ENCODE results near the gene SRSF12. TPM values are rescaled to one million over a fixed set of nuclear protein-coding genes. Genes with fewer than 3 reads are reported as not detected.

The SRSF12 gene
- total and polyA plus RNA-seq, 2 donors (not counting 1 experiment from before 2014, with no cell fraction given), result not detected

- Histone ChIP-seq H3K79me2 (ENCODE audit: control insufficient read depth, insufficient read depth, low read length) (no peaks in the 10 kb centered on the region), H3K4me3 (ENCODE audit: control extremely low read depth in 1 of 5, extremely low read depth in 1 of 5, insufficient read depth in 1 of 5, low read depth in 2 of 5, low read length in 4 of 5) (no peak overlapping the region), H3K27ac (ENCODE audit: low read length in 2 of 2) (no peak overlapping the region), H3K27me3 (replicated peaks in 1 of 4; ENCODE audit: control extremely low read depth in 1 of 4, control insufficient read depth in 3 of 4, insufficient read depth in 4 of 4, low read length in 3 of 4) (no peaks in the 10 kb centered on the region), H3K4me2 (replicated peaks; ENCODE audit: low read depth, low read length, poor library complexity, severe bottlenecking) (no peak overlapping the region), H3K9me3 (ENCODE audit: control extremely low read depth in 1 of 3, control insufficient read depth in 2 of 3, insufficient read depth in 1 of 3, low read length in 2 of 3) (no peaks in the 10 kb centered on the region), H3K4me1 (ENCODE audit: control insufficient read depth in 2 of 2, insufficient read depth in 2 of 2, low read length in 2 of 2) (no peaks in the 10 kb centered on the region), H3K36me3 (replicated peaks in 1 of 2; ENCODE audit: control extremely low read depth in 1 of 2, control insufficient read depth in 1 of 2, extremely low read depth in 1 of 2, insufficient read depth in 2 of 2, low read length in 1 of 2) (no peaks in the 10 kb centered on the region), H3K9ac (ENCODE audit: low read length) (no peak overlapping the region), H4K20me1 (ENCODE audit: control insufficient read depth, insufficient read depth, low read length, poor library complexity, severe bottlenecking) (no peaks in the 10 kb centered on the region), H2AFZ (ENCODE audit: insufficient read depth, low read depth, low read length, poor library complexity, severe bottlenecking) (no peak overlapping the region)
- no peaks in the 10 kb centered on the region for H3K9me3 Mint-ChIP-seq (ENCODE audit: insufficient read depth)
- WGBS (ENCODE audit: insufficient coverage), result no CpG with 5 or more reads among the region's 3 CpGs
- ATAC-seq (ENCODE audit: low read depth) (no peak), DNase-seq (no peak)
- POLR2A ChIA-PET, result no interaction called here
- no peak overlapping the region for H3K27ac Mint-ChIP-seq
- H3K4me1 Mint-ChIP-seq, result no peaks in the 10 kb centered on the region
- H3K27me3 Mint-ChIP-seq, result no peaks in the 10 kb centered on the region
- intact Hi-C loops (cut with micrococcal nuclease), result no loop called here
- TF ChIP-seq CTCF (IDR thresholded peaks at IDR 0.05), result no peak
- no peak for TF ChIP-seq EZH2 (IDR thresholded peaks at IDR 0.05; ENCODE audit: borderline replicate concordance, insufficient read depth, low read depth, low read length, poor library complexity, severe bottlenecking)
- H3K4me3 Mint-ChIP-seq, result no peak overlapping the region
- CTCF ChIA-PET, result no interaction called here
These were observed 7.6 kb downstream of the SRSF12 start for GRCh38 chr6:89110284-89110683.

DNA sequence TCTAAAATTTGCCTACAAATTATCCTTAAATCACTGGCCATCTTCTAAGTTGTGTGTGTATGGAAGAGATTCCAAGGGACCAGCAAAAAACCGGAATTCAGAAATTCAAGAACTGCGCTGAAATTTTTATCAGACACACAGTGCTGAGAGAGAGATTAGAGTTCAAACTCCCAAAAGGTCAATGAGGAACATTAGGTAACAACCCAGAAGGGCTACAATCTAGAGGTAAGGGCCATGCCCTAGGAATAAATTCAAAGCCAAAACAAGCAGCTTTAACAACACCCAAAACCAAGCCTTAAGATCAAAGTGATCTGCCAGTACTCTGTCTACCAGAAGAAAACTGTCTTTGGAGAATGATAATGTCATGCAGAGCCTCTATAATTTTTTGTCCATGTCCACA lies 17.8 kb downstream of the SRSF12 start:
- DNase-seq (no peak), ATAC-seq (ENCODE audit: low read depth) (no peak)
- Histone ChIP-seq H2AFZ (ENCODE audit: insufficient read depth, low read depth, low read length, poor library complexity, severe bottlenecking) (no peak overlapping the region), H3K9me3 (ENCODE audit: control extremely low read depth in 1 of 3, control insufficient read depth in 2 of 3, insufficient read depth in 1 of 3, low read length in 2 of 3) (no peaks in the 10 kb centered on the region), H3K27me3 (replicated peaks in 1 of 4; ENCODE audit: control extremely low read depth in 1 of 4, control insufficient read depth in 3 of 4, insufficient read depth in 4 of 4, low read length in 3 of 4) (no peaks in the 10 kb centered on the region), H3K36me3 (replicated peaks in 1 of 2; ENCODE audit: control extremely low read depth in 1 of 2, control insufficient read depth in 1 of 2, extremely low read depth in 1 of 2, insufficient read depth in 2 of 2, low read length in 1 of 2) (no peaks in the 10 kb centered on the region), H4K20me1 (ENCODE audit: control insufficient read depth, insufficient read depth, low read length, poor library complexity, severe bottlenecking) (no peaks in the 10 kb centered on the region), H3K9ac (ENCODE audit: low read length) (no peak overlapping the region), H3K27ac (ENCODE audit: low read length in 2 of 2) (no peak overlapping the region), H3K4me2 (replicated peaks; ENCODE audit: low read depth, low read length, poor library complexity, severe bottlenecking) (no peak overlapping the region), H3K4me1 (ENCODE audit: control insufficient read depth in 2 of 2, insufficient read depth in 2 of 2, low read length in 2 of 2) (no peaks in the 10 kb centered on the region), H3K4me3 (ENCODE audit: control extremely low read depth in 1 of 5, extremely low read depth in 1 of 5, insufficient read depth in 1 of 5, low read depth in 2 of 5, low read length in 4 of 5) (no peak overlapping the region), H3K79me2 (ENCODE audit: control insufficient read depth, insufficient read depth, low read length) (no peaks in the 10 kb centered on the region)
- POLR2A ChIA-PET, result no interaction called here
- CTCF ChIA-PET, result no interaction called here
- 100% methylated on average over 1 of the region's 2 CpGs for WGBS (ENCODE audit: insufficient coverage)
- Mint-ChIP-seq H3K4me1 (peaks cover 4% of the 10 kb centered on the region), H3K4me3 (no peak overlapping the region), H3K27me3 (no peaks in the 10 kb centered on the region), H3K9me3 (ENCODE audit: insufficient read depth) (no peaks in the 10 kb centered on the region), H3K27ac (no peak overlapping the region)
- no peak for TF ChIP-seq CTCF (IDR thresholded peaks at IDR 0.05)
- TF ChIP-seq EZH2 (IDR thresholded peaks at IDR 0.05; ENCODE audit: borderline replicate concordance, insufficient read depth, low read depth, low read length, poor library complexity, severe bottlenecking), result no peak
- intact Hi-C loops (cut with micrococcal nuclease), result no loop called here
